NCI-H1105 (cell line): ENCODE results near the gene ARHGAP26.
A peak's percentile ranks its signal among the peaks of the same experiment; 100 is the strongest.

Experiments used
- DNase-seq: peaks from one replicate; lab custom pipeline; 2025; lab: John Stamatoyannopoulos, UW

The ARHGAP26 gene

DNA sequence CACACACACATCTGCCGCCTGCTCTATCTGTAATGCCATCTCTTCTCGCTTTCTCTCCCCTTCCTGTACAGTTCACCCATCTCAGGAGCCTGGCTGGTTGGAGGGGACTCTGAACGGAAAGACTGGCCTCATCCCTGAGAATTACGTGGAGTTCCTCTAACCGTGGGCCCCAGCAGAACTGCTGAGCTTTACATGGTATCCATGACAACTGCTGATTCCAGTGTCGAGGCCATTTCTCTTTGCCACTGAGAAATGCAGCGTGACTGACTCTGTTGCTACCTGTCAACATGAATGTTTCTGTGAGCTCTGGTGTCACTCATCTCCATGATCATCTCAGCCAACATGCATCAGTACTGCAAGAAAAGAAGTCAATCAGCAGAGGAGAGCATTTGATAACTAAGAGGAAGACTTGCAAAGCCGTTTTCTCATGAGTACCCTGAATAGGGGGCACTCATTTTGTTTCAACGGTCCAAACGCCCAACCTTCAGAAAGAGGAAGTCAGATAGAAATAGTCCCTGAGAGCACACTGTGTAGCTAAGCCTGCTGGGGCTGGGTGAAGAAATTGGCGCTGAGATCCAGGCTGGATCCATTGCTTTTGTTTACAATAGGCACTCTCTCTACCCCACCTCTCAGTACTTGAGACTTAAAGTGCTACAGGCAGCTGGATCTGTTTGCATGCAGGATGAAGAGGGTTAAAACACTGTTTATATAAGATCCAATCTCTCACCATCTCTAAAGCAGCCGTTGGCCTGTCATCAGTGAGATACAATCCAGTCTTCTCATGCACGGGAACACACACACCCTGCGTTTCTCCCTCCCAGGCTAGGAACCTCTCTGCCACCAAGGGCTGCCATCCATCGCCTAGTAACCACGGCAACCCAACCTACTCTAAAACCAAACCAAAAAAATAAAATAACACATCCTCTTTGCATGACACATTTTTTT lies 452.4 kb downstream of the ARHGAP26 start:
- DNase-seq: peak; percentile 74

GRCh38 chr5:143224672-143225071 lies 454.5 kb downstream of the ARHGAP26 start:
- DNase-seq: no peak

DNA sequence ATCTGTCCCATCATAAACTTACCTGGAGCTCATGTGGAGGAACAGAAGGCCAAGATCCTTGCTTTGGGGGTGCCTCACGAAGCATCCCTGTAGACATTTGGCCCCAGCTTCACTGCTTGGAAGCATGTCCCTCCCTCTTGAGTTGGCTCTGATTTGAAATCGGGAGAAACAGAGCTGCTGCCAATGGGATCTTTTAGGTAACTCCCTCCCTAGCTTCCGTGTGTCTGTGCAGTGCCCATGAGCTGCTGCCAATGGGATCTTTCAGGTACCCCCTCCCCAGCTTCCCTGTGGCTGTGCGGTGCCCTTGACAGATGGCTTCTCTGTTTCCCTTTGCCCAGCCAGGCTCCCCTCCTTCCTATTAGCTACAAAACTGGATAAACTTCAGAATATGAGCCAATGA lies 455.3 kb downstream of the ARHGAP26 start:
- no peak for DNase-seq

DNA sequence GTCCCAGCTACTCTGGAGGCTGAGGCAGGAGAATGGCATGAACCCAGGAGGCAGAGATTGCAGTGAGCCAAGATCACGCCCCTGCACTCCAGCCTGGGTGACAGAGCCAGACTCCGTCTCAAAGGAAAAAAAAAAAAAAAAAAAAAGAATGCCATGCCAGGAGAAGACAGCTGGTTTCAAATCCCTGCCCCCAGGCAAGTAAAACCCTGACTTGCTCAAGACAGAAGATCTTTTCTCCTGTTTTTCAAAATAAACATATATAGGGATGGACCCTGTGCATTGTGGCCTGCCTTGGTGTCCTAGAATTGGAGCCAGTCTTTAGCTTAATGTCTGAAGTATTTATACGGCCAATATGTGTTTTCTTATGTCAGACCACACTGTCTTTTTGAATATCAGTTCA lies 456.2 kb downstream of the ARHGAP26 start:
- no peak for DNase-seq

DNA sequence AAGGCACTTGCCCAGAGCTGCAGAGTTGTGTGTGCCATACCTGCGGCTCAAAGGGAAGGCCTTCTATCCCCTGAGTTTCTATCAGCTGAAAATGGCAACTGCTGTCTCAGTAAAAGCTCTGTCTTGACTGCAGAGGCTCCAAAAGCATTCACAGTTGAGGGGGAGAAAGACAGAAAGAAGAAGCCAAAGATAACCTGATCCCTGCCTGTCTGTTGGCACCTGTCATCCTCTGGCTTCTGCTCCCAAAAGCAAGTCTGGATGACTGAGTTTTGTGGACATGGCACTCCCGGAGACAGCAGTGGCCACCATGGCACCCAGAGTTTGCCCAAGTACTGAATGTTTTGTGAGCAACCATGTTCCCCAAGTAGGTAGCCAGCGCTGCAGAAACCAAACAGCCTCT lies 456.7 kb downstream of the ARHGAP26 start:
- DNase-seq: no peak

DNA sequence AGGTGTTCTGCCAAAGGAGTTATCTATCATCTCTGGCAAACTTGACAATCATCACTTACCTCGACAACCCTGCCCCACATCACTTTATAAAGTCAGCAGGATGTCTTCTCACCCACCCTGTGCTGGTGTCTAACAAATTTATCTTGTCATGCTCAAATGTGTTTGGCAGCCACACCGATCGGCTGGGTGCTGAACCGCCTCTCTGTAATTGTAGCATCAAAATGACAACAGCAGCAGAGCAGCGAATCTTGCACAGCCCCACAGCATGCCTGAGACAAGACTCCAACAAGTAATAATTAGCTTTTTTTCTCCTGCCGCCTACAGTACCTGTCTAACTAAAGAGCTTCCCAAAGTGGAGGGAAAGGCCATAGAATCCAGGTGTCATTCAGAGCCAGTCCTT lies 457.1 kb downstream of the ARHGAP26 start:
- no peak for DNase-seq

DNA sequence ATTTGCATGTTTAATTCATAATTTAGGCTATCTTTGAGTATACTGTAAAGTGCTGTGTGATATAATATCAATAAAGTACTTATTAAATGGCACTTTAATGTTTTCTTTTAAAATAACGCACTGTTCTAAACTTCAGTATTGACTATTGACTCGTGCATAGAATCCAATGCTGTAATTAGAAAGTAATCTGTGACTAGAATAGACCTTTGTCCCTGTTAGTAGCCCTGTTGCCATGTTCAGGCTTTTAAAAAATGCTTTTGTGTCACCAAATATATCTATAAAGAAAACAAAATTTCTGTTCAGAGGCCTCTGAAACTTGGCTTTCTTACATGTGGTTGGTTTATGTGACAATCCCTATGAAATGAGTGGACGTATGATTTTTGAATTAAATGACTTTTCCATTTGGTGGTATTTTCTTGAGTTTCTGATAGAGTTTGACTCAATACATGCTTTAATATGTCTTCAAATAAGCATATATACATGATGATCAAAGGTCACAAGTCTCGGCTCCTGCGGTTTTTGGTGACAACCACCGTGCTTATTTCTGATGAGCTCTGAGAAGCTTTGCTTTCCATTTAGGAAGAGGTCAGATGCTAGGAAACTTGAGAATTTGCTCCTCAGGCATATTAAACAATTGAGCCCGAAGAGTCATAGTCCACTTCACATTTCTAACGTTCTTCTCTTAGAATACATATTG lies 458.6 kb downstream of the ARHGAP26 start:
- DNase-seq: no peak

- no peak for DNase-seq
Observed at GRCh38 chr5:143229426-143229895, 459.3 kb downstream of the ARHGAP26 start.

DNA sequence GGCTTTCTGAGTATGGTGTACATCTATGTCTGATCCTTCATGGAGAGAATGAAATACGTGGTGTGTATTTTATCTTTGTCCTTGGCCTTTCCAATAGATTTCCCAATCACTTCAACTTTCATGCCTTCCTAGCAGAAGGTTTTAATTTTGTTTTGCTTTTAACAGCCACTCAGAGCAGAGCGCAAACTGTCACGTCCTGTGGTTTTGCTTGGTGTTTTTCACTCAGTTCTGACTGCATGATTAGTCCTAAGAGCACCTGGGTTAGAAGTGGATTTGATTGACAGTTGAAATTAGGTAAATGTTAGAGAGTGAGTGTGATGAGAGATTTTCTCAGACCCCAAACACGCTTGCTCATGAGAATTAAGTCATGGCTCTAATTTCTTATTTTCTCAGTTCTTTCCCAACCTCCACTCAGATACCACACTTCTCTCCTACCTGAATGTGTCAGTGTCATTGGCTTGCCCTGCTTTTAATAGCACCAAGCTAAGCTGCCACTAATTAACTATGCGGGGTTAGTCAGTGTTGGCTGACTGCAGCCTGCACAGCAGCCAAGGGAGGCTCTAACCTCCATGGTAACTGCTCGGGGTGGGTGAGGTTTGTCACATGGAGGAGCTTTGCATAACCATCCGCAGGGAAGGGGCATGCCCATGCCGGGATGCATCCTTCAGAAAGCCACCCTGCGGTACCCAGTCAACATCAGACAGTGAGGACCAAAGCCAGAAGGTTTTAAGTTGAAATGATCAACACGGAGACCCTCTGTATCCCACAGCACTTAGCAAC lies 459.9 kb downstream of the ARHGAP26 start:
- no peak for DNase-seq

- DNase-seq: no peak
Observed at GRCh38 chr5:143230676-143230996, 460.5 kb downstream of the ARHGAP26 start.

DNA sequence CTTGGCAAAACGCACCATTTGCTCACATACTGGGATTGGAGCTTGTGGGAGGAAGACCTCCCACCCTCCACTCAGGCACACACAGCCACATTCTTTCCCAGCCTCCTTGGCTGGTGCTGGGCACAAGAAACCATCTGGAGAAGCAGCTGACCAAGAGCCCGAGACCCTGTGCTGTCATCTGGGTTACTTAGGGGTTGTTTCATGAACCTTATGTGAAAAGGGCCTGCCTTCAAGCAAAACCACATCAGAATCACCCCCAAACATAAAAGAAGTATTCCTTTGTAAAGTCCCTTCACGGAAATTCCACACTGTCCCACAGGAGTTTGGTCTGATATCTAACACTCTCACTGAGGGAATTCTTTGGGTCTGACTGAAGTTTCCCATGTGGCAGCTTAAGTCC lies 461.2 kb downstream of the ARHGAP26 start:
- no peak for DNase-seq

- DNase-seq: no peak
Observed at GRCh38 chr5:143231973-143232812, 462.0 kb downstream of the ARHGAP26 start.

DNA sequence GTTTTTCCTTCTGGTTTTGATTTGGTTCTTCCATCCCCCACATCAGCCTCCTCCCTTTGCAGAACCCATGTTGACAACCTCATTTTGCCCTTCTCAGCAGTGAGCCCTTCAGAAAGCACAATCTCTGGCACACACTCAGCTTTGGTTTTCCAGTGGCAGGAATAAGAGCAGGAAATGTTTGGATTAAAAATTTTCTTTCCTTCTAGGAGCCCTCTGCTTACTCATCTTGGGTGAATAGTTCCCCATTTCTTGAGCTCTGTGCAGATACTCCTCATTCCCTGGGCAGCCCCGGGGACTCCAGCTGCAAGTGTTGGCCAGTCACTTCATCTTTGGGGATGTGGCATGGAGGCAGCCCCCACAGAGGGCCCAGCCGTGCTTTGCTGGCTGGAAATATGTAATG lies 462.9 kb downstream of the ARHGAP26 start:
- no peak for DNase-seq

DNA sequence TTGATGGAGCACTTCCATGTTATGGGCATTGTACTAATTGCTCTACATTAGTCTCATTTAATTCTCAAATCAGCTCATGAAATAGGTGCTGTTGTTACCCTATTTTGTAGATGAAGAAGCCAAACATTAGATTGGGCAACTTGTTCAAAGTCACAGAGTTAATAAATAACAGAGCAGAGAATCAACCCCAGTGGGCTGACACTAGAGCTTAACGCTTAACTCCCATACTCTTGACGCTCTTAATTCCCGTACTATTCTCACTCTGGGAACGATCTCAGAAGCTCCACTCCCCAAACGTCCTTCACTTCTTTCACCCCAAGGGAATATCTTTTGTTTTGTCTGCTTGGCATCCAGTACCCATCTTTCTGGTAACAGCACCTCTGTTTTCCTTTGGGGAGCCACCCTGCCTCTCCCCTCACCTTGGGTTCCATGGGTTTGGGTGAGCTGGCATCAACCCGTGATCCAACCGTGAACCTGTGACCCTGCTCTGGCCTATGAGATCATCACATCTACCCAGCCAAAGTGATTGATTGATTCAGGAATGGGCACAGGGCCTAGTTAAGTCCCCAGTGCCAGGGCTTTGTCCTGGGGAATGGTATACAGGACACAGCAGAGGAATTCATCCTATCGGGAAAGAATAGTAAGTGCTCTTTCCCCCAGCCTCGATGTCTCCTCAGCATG lies 464.1 kb downstream of the ARHGAP26 start:
- no peak for DNase-seq

- DNase-seq: no peak
Observed at GRCh38 chr5:143235423-143235822, 465.2 kb downstream of the ARHGAP26 start.

- DNase-seq: no peak
Observed at GRCh38 chr5:143236682-143237081, 466.5 kb downstream of the ARHGAP26 start.

- no peak for DNase-seq
Observed at GRCh38 chr5:143237664-143238063, 467.5 kb downstream of the ARHGAP26 start.

DNA sequence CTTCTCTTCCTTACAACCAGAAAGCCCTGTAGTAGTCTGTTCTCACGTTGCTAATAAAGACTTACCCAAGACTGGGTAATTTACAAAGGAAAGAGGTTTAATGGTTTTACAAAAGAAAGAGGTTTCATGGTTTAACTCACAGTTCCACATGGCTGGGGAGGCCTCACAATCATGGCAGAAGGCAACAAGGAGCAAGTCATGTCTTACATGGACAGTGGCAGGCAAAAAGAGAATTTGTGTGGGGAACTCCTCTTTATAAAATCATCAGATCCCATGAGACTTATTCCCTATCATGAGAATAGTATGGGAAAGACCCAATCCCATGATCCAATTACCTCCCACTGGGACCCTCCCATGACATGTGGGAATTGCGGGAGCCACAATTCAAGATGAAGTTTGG lies 468.4 kb downstream of the ARHGAP26 start:
- no peak for DNase-seq

DNA sequence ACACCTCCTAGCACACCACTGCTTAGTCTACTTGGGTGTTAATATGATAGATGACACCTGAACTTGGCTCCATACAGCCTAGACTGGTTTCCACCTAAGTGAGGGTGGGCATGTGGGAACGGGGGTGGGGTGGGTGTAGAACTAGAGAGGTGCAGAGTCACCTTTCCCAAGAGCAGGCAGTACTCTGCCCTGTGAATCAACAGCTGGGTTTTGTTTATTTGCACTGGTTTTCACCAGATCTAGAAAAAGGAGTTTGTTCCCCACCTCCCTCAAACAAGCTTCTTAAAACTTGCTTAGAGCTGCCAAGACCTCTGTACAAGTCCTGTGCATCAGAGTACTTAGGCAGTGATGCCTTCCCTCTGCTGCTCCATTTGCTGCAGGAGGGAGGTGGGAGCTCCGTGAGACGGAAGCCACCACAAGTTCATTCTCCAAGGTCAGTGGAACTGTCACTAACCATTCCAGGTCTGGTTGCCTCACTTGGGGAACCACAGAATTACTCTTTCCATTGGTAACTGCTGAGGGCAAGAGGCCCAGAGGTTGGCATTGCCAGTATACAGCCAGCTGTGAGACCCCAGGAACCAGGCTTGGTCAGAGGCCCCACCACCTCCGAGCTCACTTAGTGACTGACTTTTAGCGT lies 469.8 kb downstream of the ARHGAP26 start:
- DNase-seq: no peak

- DNase-seq: no peak
Observed at GRCh38 chr5:143241892-143242291, 471.7 kb downstream of the ARHGAP26 start.

DNA sequence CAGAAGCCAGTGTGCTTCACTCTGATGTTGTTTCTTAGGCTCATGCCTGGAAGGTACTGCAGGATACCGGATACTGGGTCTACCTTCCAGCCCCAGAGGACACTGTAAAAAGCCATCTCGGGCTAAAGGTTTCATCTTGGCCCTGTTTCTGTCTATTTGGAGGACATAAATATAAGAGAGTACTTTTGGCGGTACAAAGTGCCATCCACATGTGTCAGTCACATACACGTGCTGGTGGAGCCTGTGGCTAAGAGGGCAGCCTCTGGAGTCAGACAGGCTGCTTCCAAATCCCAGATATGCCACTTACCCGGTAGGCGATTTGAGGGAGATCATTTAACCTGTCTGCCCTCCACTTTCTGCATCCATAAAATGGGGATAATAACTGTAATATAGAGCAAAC lies 472.9 kb downstream of the ARHGAP26 start:
- DNase-seq: no peak
